AG09309 (cell line): ENCODE measurements around the gene COA1.

ENCODE experiments used
- DNase-seq: peaks from one replicate; pipeline ENCODE4 v3.0.0-alpha.2; 2010; ENCODE audit warnings: low read depth
- H3K4me3 ChIP-seq: 2 replicates; pipeline ENCODE4 v1.5.1; 2011; ENCODE audit warnings: mild to moderate bottlenecking, low read depth, low read length, moderate library complexity; ENCODE audit not compliant: control insufficient read depth
- TF ChIP-seq, protein P1 (sequence below): IDR thresholded peaks from 2 replicates; pipeline ENCODE4 v1.5.1; 2011; ENCODE audit warnings: mild to moderate bottlenecking, low read depth, low read length, inconsistent platforms; ENCODE audit not compliant: insufficient read depth, control insufficient read depth; ENCODE audit errors: missing control alignments

Gene COA1

DNA sequence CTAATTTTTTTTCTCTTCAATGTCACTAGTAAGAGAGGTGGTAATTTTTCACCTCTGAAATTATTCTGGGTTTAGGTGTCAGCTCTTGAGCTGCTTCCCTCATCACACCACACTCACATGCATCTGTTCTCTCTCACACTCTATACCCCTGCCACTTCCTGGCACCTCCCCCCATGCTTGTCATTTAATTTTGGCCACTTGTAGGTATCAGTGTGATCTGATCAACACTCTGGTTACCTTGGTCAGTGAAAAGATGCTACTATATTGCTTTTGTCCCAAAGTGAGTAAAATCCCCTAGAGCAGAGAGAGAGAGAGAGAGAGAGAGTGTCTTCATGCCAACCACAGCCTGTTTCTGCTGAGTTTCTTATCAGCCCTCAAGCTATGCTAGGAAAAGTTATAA lies 103.9 kb downstream of the COA1 start:
- H3K4me3 ChIP-seq: no peak overlapping the region
- TF ChIP-seq, protein P1, sequence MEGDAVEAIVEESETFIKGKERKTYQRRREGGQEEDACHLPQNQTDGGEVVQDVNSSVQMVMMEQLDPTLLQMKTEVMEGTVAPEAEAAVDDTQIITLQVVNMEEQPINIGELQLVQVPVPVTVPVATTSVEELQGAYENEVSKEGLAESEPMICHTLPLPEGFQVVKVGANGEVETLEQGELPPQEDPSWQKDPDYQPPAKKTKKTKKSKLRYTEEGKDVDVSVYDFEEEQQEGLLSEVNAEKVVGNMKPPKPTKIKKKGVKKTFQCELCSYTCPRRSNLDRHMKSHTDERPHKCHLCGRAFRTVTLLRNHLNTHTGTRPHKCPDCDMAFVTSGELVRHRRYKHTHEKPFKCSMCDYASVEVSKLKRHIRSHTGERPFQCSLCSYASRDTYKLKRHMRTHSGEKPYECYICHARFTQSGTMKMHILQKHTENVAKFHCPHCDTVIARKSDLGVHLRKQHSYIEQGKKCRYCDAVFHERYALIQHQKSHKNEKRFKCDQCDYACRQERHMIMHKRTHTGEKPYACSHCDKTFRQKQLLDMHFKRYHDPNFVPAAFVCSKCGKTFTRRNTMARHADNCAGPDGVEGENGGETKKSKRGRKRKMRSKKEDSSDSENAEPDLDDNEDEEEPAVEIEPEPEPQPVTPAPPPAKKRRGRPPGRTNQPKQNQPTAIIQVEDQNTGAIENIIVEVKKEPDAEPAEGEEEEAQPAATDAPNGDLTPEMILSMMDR: no peak
- DNase-seq: no peak

DNA sequence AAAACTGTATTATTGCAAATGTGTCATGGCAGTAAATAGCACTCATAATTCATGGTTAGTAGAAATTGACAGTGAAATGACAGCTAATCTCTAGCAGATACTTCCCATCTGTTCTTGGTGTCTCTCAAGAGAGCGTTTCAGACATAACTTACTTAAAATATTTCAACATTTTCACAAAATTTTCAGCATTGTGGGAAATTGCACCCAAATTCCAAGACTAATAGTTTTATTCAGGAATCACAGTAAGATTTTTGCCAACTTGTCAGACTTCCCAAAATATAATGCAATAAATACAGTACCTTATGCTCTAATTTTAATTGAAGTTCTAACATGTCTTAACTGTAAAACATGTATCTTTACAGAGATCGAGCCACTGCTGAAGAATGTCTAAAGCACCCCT lies 105.2 kb downstream of the COA1 start:
- no peak overlapping the region for H3K4me3 ChIP-seq
- DNase-seq: no peak
- TF ChIP-seq, protein P1: no peak

DNA sequence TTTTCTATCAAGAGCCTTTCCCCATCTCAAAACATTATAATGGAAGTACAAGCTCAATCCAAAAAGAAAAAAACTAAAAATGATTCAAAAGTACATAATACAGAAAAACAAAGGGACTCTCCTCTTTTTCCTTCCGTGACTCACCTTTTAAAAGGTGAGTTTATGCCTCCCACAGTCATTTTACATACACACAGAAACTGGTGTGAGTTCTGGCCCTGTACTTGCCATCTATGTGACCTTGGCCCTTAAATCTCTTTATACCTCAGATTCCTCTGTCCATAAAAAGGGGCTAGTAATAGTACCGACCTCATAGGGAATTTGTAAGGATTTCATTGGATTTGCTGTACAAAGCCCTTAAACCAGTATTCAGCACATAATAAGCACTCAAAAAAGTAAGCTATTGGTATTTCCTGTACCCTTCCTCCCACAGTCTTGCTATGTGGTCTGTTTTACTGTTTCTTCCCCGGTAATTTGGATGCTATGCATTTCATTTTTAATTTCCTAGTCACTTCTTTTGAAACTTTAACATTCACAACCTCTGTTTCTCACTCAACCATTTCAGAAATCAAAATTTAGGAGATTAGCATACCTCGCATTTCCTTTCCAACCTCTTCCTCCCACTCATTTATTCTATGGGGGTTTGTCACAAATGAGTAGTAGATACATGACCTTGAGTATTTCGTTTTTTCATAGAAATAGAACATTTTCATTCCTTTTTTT lies 107.4 kb downstream of the COA1 start:
- TF ChIP-seq, protein P1: no peak
- no peak overlapping the region for H3K4me3 ChIP-seq
- DNase-seq: no peak

DNA sequence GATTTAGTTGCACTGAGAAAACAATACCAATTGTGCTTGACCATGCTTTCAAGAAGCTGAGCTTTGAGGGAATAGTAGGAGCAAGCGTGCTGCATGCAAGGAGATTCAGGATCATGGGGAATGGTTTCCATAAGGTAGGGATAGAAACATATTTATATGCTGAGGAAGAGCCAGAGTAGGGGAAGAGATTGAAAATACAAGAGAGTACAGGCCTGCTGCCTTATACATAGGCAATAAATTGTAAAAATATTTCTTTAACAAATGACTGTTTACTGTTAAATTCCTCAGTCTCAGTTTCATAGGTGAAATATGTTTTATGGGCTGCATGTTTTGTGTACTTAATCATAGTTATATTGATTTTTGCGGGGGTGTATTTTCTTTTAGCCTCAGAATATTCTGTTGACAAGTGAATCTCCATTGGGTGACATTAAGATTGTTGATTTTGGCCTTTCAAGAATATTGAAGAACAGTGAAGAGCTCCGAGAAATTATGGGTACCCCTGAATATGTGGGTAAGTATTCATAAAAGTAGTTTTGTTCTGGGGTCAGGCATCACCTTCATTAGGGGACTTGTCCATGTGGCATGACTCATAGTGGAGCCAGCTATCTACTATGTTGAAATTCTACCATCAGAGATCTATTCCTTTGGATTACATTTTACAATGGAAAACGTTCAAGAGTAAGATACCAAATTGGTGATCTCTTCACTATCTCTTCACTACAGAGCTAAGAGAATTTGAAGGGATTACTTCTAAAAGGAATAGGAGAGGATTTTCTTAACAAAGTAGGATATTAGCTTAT lies 109.9 kb downstream of the COA1 start:
- TF ChIP-seq, protein P1: no peak
- H3K4me3 ChIP-seq: no peak overlapping the region
- DNase-seq: no peak

DNA sequence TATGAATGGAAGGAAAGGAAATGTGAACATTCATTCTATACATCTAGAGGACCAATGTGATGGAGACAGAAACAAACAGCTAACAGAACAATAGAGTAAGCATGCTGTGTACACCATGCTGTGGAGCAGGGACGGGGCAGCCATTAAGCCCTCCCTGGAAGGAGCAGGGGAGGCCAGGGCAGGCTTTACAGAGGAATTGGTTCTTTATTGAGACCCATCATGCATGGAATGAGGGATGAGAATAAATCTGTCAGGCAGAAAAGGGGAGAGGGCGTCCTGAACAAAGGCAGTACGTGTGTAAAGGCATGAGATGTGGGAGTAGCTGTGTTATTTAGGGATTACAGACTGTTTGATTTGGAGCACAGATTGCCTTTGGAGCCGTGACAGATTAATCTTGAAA lies 111.2 kb downstream of the COA1 start:
- TF ChIP-seq, protein P1: no peak
- no peak for DNase-seq
- H3K4me3 ChIP-seq: no peak overlapping the region

DNA sequence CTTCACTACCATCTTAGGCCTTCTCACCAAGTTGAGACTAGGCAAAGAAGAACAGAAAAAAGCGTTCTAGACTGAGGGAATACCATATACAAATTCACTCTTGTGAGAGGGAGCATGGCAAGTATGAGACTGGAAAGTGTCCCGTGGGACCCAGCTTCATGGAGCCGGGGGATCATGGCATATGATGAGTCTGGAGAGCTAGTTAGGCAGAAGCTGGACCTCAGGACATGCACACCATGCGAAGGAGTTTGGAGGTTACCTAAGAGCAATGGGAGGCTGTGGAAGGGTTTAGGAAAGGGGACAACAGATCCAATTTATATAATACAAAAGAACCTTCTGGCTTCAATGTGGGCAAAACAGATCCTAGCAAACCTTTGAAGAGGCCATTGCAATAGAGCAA lies 112.3 kb downstream of the COA1 start:
- no peak overlapping the region for H3K4me3 ChIP-seq

More for the DNA sequence above, 112.3 kb downstream of the COA1 start:
- TF ChIP-seq, protein P1: no peak
- DNase-seq: no peak
